Uterus (tissue), 4 donors: ENCODE results near the gene LPP. TPM values are rescaled to one million over a fixed set of nuclear protein-coding genes. Genes with fewer than 3 reads are reported as not detected.
A peak's percentile ranks its signal among the peaks of the same experiment; 100 is the strongest.

Source experiments
- DNase-seq, 2 donors: peaks; one replicate each; pipeline ENCODE4 v3.0.0-alpha.2; 2019 to 2020
- H3K27ac ChIP-seq, 2 donors: fragments of 200-600 bp; sonication (generic); 1 replicate in 1 of 2; 2 replicates in 1 of 2; pipeline ENCODE4 v1.5.1; 2016 to 2018
- H3K27me3 ChIP-seq, 2 donors: fragments of 200-600 bp; sonication (generic); one replicate each; pipeline ENCODE4 v1.5.1; 2018 to 2019; ENCODE audit warnings: control low read depth in 1 of 2
- H3K36me3 ChIP-seq, 2 donors: fragments of 200-600 bp; sonication (generic); one replicate each; pipeline ENCODE4 v1.5.1; 2019; ENCODE audit warnings: control low read depth in 1 of 2
- H3K4me1 ChIP-seq, 2 donors: fragments of 200-600 bp; sonication (generic); one replicate each; pipeline ENCODE4 v1.5.1; 2018 to 2019; ENCODE audit warnings: control low read depth in 1 of 2
- H3K4me3 ChIP-seq, 2 donors: fragments of 200-600 bp; sonication (generic); 1 replicate in 1 of 2; 2 replicates in 1 of 2; pipeline ENCODE4 v1.5.1; 2018 to 2019; ENCODE audit warnings: mild to moderate bottlenecking in 1 of 2
- H3K9me3 ChIP-seq, 2 donors: fragments of 200-600 bp; sonication (generic); one replicate each; pipeline ENCODE4 v1.5.1; 2019; ENCODE audit warnings: control low read depth in 1 of 2
- POLR2A ChIP-seq, 2 donors: fragments of 450-650 bp; IDR thresholded peaks; one replicate each; pipeline ENCODE4 v1.6.1; 2016; ENCODE audit warnings: antibody characterized with exemption in 2 of 2, mild to moderate bottlenecking in 1 of 2, moderate library complexity in 1 of 2
- intact Hi-C: fragments of 100-400 bp; cut with DNase I; formaldehyde crosslinking; loops from one replicate; pipeline ENCODE4 v1.15.1; 2023; ENCODE audit warnings: low total_unique reads
- total RNA-seq, 4 donors: library from RNA; depleted of rRNA in 3 of 4; stranded (reverse); fragments of >200 nt in 3 of 4; gene quantifications; one replicate each; pipeline versions ENCODE4 v1.1.0 to v1.2.4, GENCODE V29; 2014 to 2023
- TF ChIP-seq, protein P1 (sequence below), 4 experiments: fragments of 200-600 bp in 2 of 4; fragments of 450-650 bp in 2 of 4; sonication (generic) in 2 of 4; IDR thresholded peaks; one replicate each; pipeline ENCODE4 v1.5.1; 2016 to 2019; ENCODE audit warnings: antibody characterized with exemption in 4 of 4, mild to moderate bottlenecking in 2 of 4, moderate library complexity in 1 of 4
- donor health status: DM: yes; HTN: yes; CAD: no.

The LPP gene
- total RNA-seq, 4 donors from 2014 or later: 180 to 1,374 (median 712) TPM

DNA sequence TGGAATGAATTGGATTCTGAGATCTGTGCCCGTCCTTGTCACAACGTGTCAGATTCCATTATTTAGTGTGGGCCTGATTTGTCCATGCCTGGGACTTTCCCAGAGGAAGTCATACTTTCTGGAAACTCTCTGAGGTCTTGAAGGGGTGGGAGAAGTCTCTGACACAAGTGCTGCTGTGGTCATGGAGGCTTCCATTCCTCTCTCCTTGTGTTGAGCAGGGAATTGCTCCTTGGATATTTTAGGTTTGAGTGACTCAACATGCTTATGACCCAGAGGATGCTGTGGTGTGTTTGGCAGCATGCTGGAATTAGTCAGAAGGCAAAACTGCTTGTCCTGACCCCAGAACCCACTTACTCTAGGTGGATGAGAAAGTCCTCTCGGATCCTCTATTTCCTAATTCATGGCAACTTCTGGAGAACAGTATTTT, 132.1 kb downstream of the LPP start:
- Histone ChIP-seq H3K36me3 (no peaks in the 10 kb centered on the region), H3K4me3 (no peak overlapping the region), H3K9me3 (no peaks in the 10 kb centered on the region), H3K4me1 (peaks cover 18 to 26% of the 10 kb centered on the region in 2 donors), H3K27me3 (no peaks in the 10 kb centered on the region), H3K27ac (peak overlapping the region; percentile 71 to 87)
- intact Hi-C loops: no loop called here
- TF ChIP-seq, protein P1, sequence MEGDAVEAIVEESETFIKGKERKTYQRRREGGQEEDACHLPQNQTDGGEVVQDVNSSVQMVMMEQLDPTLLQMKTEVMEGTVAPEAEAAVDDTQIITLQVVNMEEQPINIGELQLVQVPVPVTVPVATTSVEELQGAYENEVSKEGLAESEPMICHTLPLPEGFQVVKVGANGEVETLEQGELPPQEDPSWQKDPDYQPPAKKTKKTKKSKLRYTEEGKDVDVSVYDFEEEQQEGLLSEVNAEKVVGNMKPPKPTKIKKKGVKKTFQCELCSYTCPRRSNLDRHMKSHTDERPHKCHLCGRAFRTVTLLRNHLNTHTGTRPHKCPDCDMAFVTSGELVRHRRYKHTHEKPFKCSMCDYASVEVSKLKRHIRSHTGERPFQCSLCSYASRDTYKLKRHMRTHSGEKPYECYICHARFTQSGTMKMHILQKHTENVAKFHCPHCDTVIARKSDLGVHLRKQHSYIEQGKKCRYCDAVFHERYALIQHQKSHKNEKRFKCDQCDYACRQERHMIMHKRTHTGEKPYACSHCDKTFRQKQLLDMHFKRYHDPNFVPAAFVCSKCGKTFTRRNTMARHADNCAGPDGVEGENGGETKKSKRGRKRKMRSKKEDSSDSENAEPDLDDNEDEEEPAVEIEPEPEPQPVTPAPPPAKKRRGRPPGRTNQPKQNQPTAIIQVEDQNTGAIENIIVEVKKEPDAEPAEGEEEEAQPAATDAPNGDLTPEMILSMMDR (IDR thresholded peaks at IDR 0.05): peak in 1 of 4 experiments; percentile 7
- no peak for TF ChIP-seq POLR2A (IDR thresholded peaks at IDR 0.05)
- peak; percentile 60 to 86 for DNase-seq

DNA sequence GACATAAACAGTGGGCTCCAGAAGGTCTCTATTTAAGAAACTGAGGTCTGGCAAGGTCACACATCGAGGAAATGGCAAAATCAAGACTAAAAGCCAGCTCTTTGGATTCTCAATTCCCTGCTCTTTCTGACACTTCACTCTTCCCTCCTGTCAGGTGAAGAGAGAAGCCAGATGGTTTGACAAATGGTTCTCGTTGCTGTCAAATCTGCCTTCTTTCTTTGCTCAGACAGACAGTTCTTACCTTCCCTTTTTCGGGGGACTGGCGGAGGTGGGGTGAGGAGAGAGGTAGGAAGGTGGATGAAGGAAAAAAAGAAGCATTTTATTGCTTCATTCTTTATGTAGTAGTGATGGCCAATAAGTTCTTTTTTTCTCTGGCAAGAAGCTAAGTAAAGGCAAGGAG, 133.4 kb downstream of the LPP start:
- intact Hi-C loops: no loop called here
- no peak for TF ChIP-seq POLR2A (IDR thresholded peaks at IDR 0.05)
- TF ChIP-seq, protein P1 (IDR thresholded peaks at IDR 0.05): no peak
- H3K4me1 ChIP-seq: peaks cover 15 to 20% of the 10 kb centered on the region in 2 donors

DNA sequence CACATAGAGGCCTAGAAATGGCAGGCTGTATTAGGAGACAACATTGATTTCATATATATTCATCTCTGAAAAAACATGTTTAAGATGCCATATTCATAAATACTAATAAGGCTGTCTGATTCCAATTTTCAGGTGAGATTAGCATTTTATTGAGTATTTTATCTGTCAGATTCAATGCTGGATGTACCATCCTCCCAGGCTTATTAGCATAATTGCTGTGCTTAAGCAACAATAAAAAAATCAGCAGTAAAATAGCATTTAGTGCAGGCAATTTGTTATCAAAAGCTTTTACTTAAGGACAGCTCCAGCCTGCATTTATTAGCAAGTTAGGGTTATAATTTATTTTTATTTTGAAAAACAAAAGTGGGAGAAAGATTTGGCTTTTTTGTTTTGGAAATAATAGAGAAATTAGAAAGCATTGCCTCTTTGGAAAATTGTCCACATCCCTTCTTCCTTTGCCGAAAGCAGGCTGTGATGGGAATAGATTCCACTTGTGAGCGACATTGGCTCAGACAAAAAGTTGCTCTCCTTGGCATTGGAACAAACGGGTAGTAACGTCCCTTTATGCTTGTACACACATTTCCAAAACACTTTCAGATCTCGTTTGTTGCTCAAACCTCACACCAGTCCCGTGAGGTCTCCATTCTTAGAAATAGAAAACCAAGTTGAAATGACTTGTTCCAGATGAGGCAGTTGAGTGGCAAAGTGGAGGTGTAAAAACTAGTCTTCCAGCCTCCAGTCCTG, 134.0 kb downstream of the LPP start:
- TF ChIP-seq, protein P1 (IDR thresholded peaks at IDR 0.05): no peak
- TF ChIP-seq POLR2A (IDR thresholded peaks at IDR 0.05): no peak
- H3K27me3 ChIP-seq: no peaks in the 10 kb centered on the region
- H3K36me3 ChIP-seq: no peaks in the 10 kb centered on the region
- DNase-seq: no peak
- peak overlapping the region; percentile 71 to 87 for H3K27ac ChIP-seq
- no peak overlapping the region for H3K4me3 ChIP-seq
- H3K9me3 ChIP-seq: no peaks in the 10 kb centered on the region
- H3K4me1 ChIP-seq: peaks cover 14 to 20% of the 10 kb centered on the region in 2 donors
- intact Hi-C loops: no loop called here

More for the DNA sequence above, 133.4 kb downstream of the LPP start:
- DNase-seq: no peak
- Histone ChIP-seq H3K36me3 (no peaks in the 10 kb centered on the region), H3K27ac (peak overlapping the region; percentile 71 to 87), H3K27me3 (no peaks in the 10 kb centered on the region), H3K9me3 (no peaks in the 10 kb centered on the region), H3K4me3 (no peak overlapping the region)

DNA sequence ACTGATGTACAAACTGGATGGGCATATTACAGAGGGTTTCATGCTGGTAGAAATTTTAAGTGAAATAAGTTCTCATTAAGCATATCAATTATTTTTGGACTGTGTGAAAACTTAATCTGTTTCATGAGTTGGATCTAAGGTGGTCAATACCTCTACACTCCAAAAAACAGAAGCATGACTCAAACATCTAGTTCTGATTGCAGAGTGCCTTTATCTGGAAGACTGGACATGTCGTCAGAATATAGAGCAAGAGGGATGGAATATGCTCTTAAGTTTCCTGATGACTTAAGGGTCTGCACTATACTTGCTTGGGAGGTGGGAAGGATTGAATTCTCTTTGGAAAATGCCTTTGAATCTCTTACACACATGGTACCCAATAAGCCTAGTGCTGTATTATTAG, 138.3 kb downstream of the LPP start:
- Histone ChIP-seq H3K9me3 (no peaks in the 10 kb centered on the region), H3K4me1 (peaks cover 2 to 24% of the 10 kb centered on the region in 2 donors), H3K36me3 (no peaks in the 10 kb centered on the region), H3K4me3 (no peak overlapping the region), H3K27me3 (no peaks in the 10 kb centered on the region), H3K27ac (peak overlapping the region; percentile 5 to 79)
- DNase-seq: no peak
- intact Hi-C loops: no loop called here
- no peak for TF ChIP-seq POLR2A (IDR thresholded peaks at IDR 0.05)
- TF ChIP-seq, protein P1 (IDR thresholded peaks at IDR 0.05): no peak

DNA sequence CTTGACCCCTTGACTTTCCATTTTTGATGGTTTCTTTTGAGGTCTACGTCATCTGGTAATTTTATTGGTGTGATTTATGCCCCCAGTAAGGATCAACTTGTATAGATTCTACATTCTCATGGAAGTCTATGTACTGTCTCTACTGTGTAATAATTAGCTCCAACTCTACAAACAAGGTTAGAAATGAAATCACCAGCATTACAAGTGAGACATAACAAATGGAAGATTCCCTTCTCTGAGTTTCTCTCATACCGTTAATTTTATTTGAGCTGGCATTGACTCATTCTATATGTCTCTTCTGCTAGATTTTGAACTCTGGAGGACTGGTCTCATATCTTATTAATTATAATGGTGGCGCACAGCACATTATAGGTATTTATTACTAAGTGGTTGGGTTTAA, 138.9 kb downstream of the LPP start:
- intact Hi-C loops: no loop called here
- no peak for DNase-seq
- no peaks in the 10 kb centered on the region for H3K9me3 ChIP-seq
- TF ChIP-seq POLR2A (IDR thresholded peaks at IDR 0.05): no peak
- TF ChIP-seq, protein P1 (IDR thresholded peaks at IDR 0.05): no peak
- H3K4me3 ChIP-seq: no peak overlapping the region
- H3K36me3 ChIP-seq: no peaks in the 10 kb centered on the region
- no peaks in the 10 kb centered on the region for H3K27me3 ChIP-seq
- peaks cover 2 to 23% of the 10 kb centered on the region in 2 donors for H3K4me1 ChIP-seq
- H3K27ac ChIP-seq: peak overlapping the region in 1 of 2 donors; percentile 79
